SH-SY5Y (cell line): ENCODE results near the gene HMCN1.

Source experiments
- GATA2 ChIP-seq: IDR thresholded peaks from 2 replicates; pipeline ENCODE4 v1.6.1; 2011; ENCODE audit warnings: mild to moderate bottlenecking, low read depth, low read length
- GATA3 ChIP-seq: IDR thresholded peaks from 2 replicates; pipeline ENCODE4 v1.6.1; 2011; ENCODE audit warnings: low read depth, mild to moderate bottlenecking, low read length, moderate library complexity

Gene HMCN1

DNA sequence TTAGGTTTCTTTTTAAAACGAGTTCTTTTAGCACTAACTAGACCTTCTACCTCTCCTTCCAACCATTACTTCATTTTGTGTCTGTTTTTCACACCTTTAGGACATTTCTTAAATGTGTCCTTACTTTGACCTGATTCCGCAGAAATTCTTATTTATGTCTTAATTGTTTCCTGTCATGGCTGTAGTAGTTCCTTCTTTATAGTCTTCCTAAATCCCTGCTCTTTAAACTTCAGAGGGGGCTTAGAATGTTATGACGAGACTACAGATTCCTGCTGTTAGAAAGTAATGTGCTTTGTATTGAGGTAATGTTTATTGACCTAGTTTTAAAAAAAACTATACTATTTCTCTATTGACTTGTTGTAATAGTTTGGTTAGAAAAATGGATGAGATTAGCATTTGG, 70.4 kb downstream of the HMCN1 start:
- TF ChIP-seq GATA3 (no peak), GATA2 (no peak)

DNA sequence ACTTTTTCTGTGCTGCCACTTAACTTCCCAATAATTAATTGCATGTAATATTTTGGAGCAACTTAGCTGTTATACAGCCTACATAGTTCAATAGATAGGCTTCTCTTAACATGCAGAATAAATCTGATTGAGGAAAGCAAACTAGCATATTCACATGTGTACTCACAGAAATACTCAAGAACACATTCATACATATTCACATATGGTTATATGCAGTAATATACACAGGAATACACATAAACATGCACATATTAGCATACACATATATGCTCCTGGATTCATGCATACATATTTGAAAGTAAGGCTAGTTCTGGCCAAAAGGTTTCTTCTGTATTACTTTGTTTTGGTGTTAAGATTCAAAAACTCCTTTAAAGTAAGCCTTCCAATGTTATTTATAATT, 73.1 kb downstream of the HMCN1 start:
- no peak for TF ChIP-seq GATA2
- TF ChIP-seq GATA3, result no peak

DNA sequence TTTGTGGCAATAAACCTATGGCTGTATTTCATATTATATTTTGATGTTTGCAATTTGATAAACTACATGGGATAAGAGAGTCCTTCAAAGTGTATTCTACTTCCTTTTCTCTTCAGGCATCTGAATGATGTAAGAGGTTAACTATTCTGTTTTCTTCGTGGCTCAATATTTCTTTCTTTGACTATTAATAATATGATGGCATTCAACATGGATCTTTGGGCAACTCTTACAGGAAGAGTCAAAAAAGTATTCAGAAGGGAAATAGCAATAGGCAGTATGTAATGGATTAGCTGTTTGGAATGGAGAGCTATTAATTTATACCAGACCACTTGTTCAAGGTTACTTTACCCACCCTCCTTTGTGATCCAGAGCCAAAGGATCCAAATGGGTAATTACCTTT, 74.4 kb downstream of the HMCN1 start:
- TF ChIP-seq GATA2 (no peak), GATA3 (no peak)

DNA sequence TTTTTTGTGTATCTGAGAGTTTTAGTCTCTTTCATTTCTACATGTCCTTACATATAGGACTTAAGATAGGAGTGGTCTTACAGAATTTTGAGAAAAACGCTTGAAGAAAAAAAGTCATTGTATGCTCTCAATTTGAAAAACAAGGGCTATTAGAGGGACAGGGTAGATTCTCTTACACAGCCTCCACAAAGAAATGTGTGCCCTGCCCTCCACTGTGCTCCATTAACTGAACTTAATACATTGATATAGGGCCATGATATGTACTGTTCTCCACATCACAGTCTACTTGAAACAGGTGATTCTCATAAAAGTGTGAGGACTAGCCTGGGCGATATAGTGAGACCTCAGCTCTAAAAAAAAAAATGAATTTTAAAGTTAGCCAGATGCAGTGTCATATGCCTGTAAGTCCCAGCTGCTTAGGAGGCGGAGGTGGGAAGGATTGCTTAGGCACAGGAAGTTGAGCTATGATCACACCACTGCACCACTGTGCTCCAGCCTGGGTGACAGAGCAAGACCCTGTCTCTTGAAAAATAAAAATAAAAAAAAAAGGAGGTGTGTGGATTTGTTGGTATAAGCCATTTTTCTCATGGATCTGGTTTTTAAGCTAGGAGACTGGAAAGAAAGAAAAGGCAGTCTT, 77.0 kb downstream of the HMCN1 start:
- no peak for TF ChIP-seq GATA2
- no peak for TF ChIP-seq GATA3

DNA sequence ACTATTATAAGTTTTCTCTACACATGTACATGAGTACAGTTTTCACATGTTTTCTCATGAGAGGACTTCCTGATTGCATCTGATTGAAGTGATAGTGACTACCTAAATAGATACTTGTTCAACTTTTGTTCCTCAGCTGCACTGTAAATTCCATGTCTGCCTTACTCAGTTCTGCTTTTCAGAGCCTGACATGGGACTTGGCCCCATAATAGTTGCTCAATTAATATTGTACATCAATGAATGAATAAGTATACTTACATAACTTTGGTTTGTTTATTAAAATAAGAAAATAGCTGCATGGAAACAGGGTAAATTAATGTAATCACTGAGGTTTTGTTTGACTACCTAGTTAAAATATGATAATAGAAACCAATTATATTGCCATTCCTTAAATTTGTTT, 78.7 kb downstream of the HMCN1 start:
- no peak for TF ChIP-seq GATA2
- no peak for TF ChIP-seq GATA3

DNA sequence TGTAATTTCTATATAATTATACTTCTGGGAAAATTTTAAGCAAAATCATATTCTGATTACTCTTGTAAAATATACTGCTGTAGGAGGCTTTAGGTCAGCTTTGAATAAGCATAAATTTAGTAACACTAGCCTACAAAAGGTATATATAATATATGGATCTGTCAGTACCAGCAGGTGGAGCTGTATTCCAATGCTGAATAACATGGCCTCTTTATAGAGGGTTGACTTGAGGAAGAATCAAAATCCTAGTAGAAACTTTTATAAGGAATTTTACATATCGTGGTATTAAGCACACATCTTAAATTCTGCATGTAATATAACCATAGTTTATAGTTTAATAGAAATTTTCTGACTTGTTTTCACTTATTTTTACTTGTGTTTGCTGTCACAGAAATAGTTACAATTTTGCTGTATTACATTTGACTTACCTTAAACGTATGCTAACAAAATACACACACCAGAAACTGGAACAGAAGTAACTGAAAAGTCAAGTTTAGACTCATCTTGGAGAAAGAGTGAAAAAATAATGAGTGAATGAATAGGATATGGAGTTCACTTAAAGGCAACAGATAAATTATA, 79.3 kb downstream of the HMCN1 start:
- TF ChIP-seq GATA3 (no peak), GATA2 (no peak)

DNA sequence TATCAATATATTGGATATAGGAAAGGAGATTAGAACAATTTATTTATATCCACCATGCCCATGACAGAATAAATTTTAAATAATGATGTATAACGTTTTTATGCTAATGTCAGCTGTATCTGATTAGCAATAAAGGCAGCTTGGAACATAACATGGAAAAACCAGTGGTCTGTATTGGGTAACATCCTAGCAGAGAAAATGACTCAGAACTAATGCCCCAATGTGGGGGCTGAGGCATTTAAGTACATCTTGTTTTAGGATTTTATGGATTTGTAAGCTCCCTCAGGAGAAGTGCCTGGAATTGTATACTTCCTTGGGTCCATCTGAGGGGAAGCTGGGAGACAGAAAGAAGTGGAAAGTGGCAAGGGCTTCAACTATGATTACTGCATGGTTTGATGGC, 82.3 kb downstream of the HMCN1 start:
- no peak for TF ChIP-seq GATA3
- no peak for TF ChIP-seq GATA2

DNA sequence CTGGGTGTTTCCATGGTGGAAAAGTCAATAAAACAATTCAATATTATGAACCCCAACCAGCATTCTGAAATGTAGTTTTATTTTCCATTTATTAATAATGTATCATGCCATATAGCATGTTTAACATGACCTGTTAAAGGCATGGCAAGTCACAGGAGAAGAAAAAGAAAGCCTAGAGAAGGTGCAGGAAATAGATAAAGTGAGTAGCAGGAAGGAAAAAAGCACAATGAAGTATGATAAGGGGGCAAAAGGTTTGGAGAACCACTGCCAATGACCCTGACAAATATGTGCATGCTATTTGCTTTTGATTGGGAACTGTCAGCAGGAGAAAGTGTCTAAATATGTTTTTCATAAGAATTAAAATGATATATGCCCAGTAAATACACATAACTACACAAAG, 85.6 kb downstream of the HMCN1 start:
- no peak for TF ChIP-seq GATA2
- TF ChIP-seq GATA3, result no peak

DNA sequence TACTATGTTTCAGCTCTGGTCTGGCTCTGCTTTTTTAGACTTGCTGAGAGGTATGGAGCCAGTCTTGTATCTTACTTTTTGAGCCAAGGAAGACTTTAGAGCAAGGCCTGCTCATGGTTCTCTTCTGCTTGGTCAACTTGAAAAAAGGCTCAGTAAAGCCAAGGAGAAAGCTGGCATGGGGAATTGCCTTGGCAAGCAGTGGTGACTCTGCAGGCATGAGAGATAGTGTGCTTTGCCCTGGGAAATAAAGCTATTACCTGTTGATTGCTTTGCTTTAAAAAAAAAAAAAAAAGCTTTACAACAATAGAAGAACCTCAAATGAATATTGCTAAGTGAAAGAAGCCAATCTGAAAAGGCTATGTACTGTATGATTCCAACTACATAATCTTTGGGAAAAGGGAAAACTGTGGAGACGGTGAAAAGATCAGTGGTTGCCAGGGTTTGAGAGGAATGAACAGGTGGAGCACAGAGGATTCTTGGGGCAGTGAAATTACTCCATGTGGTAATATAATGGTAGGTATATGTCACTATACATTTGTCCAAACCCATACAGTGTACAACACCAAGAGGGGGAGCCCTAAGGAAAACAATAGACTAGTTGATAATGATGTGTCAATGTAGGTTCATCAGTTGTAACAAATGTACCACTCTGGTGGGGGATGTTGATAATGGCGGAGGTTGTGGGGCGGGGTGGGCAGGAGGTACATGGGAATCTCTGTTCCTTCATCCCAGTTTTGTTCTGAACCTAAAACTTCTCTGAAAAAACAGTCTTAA, 87.6 kb downstream of the HMCN1 start:
- TF ChIP-seq GATA2 (no peak), GATA3 (no peak)

DNA sequence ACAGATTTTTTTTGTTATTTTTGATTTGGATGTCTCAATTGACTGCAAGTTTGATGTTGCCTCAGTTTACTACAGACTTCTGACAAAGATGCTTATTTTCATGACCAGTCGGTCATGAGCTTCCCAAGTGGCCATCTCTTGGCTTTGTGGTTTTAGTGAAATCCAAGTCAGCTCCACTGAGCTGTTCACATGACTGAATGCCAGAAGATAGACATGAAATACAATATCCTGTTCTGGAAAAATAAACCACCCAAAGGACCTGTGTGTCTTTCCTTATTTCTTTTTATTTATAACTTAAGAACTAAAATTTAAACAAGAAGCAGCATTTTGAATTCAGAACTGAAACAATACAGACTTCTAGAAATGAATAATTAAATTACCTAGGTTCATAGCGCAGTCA, 89.3 kb downstream of the HMCN1 start:
- TF ChIP-seq GATA2, result no peak
- no peak for TF ChIP-seq GATA3

DNA sequence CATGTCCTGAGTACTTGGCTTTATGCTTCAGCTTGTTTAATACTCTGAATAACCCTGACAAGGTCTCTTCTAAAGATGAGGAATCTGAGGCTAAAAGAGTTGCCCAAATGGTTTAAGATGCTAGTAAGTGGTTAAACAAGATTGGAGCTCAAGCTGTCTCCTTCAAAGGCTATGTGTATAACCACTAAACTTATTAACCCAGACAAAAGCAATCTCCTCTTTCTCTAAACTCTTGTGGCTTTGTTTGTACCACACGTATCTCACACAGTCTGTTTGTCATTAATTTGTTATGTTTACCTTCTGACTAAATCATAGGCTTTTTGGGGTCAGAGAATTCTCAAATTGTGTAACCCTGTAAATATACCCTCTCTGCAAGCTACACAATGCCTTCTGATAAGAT, 89.9 kb downstream of the HMCN1 start:
- TF ChIP-seq GATA2 (no peak), GATA3 (no peak)

DNA sequence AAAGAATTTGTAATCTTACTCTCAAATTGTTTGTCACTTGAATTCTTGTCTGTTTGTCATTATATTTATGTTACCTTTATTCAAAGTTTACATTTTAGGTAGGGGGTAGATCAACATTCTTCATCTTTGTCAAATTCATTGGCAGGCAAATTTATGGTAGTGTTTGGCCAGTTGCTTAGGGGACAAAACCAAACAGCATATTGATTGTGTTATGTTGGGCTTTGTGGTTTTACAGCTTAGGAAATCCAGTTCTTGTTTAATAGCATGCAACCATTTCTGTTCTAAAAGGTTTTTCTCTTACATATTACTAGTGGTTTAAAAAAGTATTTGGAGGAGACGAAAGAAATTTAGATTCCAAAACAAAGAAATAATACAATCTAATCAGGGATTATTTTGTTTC, 91.4 kb downstream of the HMCN1 start:
- TF ChIP-seq GATA2, result no peak
- no peak for TF ChIP-seq GATA3

DNA sequence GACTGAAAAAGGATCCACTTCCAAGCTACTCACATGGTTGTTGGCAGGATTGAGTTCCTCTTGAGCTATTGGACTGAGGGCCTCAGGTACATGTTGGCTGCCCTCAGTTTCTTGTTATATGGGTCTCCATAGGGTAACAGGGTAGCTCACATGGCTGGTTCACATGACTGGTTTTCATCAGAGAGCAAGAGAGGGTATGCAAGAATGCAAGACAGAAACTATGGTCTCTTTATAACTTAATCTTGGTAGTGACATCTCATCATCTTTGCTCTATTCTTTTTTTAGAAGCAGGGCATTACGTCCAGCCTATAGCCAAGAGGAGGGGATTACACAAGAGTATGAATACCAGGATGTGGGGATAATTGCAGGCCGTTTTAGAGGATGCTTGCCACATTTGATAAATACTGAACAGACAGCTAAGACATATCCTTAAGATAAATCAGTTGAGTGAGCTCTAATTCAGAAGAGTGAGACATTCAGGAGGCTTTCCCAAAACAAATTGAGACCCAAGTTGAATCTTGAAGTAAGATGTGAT, 100.2 kb downstream of the HMCN1 start:
- TF ChIP-seq GATA2, result no peak
- no peak for TF ChIP-seq GATA3

DNA sequence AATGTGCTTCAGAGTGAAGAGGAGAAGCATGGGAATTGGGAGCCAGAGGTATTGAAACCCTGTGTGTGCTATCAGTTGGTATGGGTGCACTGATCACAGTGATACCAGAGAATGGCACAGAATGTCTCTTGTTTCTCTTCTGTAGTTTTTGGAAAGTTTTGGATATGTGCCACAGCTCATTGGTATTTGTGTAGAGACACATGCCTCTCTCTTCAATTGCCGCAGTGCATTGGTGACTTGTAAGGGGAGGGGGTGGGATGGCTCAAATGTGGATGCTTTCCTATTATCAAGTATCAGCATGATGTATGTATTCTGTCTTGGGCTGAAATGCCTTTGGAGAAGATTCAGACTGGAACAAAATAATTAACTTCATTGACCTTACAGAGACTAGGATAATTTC, 101.0 kb downstream of the HMCN1 start:
- no peak for TF ChIP-seq GATA3
- no peak for TF ChIP-seq GATA2

DNA sequence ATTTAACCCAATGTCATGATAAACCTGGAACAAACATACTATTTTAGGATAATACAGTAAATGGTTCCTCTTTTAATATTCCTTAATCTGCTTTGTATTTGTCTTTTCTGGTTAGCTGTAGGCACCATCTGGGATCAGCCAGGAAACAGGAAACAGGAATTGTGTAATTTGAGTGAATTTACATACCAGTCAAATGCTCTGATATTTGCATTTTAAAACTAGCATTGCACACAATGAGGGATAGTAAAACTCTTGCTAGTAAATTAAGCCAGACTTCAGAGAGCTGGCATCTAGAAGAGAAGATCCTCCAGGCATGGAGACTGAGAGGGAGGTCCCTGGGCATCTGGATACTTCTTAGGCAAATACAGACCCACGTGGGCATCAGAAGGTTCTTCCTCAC, 103.5 kb downstream of the HMCN1 start:
- TF ChIP-seq GATA2 (no peak), GATA3 (no peak)
